ENCODE data around the gene NR5A2.

The NR5A2 gene

GRCh38 chr1:200215350-200215749 lies 187.8 kb downstream of the NR5A2 start:
- no peak for TF ChIP-seq ZFX (IDR thresholded peaks at IDR 0.05; ENCODE audit: borderline replicate concordance)
- no peak for TF ChIP-seq CTCF (IDR thresholded peaks at IDR 0.05)
- H3K27ac ChIP-seq = no peak overlapping the region

DNA sequence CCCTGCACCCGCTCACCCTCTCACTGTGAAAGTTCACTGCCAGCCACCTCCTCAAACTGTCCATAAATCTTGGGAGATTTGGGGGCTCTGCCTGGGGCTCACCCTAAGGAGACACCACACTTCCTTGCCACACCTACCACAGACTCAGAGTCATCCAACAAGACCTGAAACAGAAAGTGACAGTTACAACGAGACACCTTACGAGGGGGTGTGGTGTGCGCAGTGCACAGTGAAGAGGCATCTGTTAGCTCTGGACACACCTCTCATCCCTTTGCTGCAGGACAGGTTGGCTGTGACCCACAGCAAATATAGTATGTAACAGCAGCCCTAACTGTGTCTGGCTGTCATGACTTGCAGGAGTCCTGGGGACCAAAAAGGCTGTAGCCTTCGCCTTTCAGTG lies 190.2 kb downstream of the NR5A2 start:
- H3K27ac ChIP-seq = no peak overlapping the region
- TF ChIP-seq ZFX (IDR thresholded peaks at IDR 0.05; ENCODE audit: borderline replicate concordance) = no peak
- no peak for TF ChIP-seq CTCF (IDR thresholded peaks at IDR 0.05)

GRCh38 chr1:200221614-200222282 lies 194.2 kb downstream of the NR5A2 start:
- H3K27ac ChIP-seq = no peak overlapping the region
- no peak for TF ChIP-seq CTCF (IDR thresholded peaks at IDR 0.05)
- no peak for TF ChIP-seq ZFX (IDR thresholded peaks at IDR 0.05; ENCODE audit: borderline replicate concordance)

- TF ChIP-seq CTCF (IDR thresholded peaks at IDR 0.05) = no peak
- no peak for TF ChIP-seq ZFX (IDR thresholded peaks at IDR 0.05; ENCODE audit: borderline replicate concordance)
- H3K27ac ChIP-seq = no peak overlapping the region
Observed at GRCh38 chr1:200223207-200223606, 195.7 kb downstream of the NR5A2 start.

GRCh38 chr1:200223613-200224012 lies 196.1 kb downstream of the NR5A2 start:
- no peak overlapping the region for H3K27ac ChIP-seq
- TF ChIP-seq CTCF (IDR thresholded peaks at IDR 0.05) (no peak), ZFX (IDR thresholded peaks at IDR 0.05; ENCODE audit: borderline replicate concordance) (no peak)

- TF ChIP-seq ZFX (IDR thresholded peaks at IDR 0.05; ENCODE audit: borderline replicate concordance) (no peak), CTCF (IDR thresholded peaks at IDR 0.05) (no peak)
- no peak overlapping the region for H3K27ac ChIP-seq
Observed at GRCh38 chr1:200224315-200224714, 196.8 kb downstream of the NR5A2 start.

GRCh38 chr1:200226268-200226968 lies 198.9 kb downstream of the NR5A2 start:
- TF ChIP-seq CTCF (IDR thresholded peaks at IDR 0.05) (no peak), ZFX (IDR thresholded peaks at IDR 0.05; ENCODE audit: borderline replicate concordance) (no peak)
- no peak overlapping the region for H3K27ac ChIP-seq

All from 22Rv1 (cell line).